ENCODE results near the gene ABCA7.

- TF ChIP-seq CTCF (IDR thresholded peaks at IDR 0.05; ENCODE audit: low read depth, low read length, missing input control) (no peak), EGR1 (IDR thresholded peaks at IDR 0.05; ENCODE audit: low read depth in 2 of 2) (no peak)
These were observed 40.7 kb downstream of the ABCA7 start for GRCh38 chr19:1080360-1081161.
